IPS-NIHi7 (cell line): ENCODE results near the gene ARHGEF3.
A peak's percentile ranks its signal among the peaks of the same experiment; 100 is the strongest.
"Not testable (repeated sequence)": the region's sequence is repeated elsewhere in the genome, so short reads cannot be mapped to it uniquely, and the experiment has no call there.

Experiments used
- DNase-seq: peaks from one replicate; pipeline ENCODE4 v3.0.0; 2012; ENCODE audit warnings: mixed read lengths; ENCODE audit errors: extremely low spot score

Gene ARHGEF3

DNA sequence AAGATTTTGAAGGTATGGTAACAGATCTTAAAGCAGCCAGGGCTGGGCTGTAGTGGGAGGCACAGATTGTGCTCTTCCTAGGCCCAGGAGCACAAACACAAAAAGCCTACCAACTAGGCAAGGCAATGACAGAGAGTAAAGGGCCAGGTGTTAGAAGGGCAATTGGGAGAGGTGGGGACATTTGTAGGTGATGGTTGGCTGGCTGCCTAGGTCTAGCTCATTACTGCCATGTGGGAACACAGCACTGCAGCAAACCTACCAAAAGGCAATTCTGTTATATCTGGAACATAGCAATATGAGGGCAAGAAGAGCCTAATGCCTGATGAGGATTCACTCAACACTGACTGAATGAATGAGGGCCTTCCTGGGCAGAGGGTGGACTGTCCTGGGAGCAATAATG is 30.4 kb downstream of the ARHGEF3 start:
- no peak for DNase-seq

DNA sequence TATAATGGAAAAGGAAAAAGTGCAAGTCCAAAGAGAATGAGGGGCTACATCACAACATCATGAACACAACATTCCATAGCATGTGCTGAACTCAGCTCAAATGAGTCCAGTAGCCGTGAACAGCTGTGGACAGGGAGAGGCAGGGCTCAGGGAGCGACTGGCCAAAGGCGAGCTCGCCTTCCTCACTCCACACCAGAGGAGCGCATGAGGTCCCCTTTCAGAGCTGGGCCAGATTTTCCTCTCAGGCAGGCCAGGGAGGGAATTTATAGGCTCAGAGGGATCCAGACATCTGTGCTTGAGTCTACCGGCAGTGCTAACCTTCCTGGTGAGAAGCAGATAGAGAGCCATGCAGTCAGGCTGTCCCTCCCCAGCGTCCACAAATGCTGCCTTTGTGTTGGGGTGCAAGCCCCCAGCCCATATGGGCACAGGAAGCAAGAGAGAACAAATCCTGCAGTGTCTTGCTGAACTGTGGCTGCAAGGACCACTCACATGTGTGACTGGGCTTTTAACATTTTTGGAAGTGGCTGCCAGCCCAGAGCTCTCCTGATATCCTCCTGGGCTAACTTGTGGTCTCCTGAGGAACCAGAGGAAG is 32.5 kb downstream of the ARHGEF3 start:
- peak; percentile 24 for DNase-seq

DNA sequence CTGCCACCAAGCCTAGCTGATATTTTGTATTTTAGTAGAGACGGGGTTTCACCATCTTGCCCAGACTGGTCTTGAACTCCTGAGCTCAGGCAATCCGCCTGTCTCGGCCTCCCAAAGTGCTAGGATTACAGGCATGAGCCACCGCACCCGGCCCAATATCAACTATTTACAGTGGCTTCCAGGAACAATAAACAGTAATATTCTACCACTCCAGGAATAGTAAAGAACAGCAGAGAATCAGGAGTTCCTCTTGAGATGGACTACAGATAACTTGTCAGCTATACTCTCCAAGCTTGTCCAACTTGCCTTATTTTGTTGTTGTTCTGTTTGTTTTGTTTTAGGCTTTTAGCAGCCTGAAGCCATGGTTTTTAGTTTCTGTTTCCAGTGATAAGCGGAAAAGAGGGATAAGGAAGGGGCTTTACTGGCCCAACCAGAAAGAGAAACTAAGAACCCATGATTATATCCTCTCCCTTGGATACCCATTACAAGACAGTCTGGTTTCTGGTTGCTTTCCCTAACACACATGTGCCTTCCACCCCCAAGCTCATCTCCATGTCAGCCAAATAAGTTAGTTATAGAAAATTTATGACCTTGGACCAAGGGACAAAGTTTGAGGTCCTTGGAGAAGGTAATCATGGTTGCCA is 36.7 kb downstream of the ARHGEF3 start:
- no peak for DNase-seq

DNA sequence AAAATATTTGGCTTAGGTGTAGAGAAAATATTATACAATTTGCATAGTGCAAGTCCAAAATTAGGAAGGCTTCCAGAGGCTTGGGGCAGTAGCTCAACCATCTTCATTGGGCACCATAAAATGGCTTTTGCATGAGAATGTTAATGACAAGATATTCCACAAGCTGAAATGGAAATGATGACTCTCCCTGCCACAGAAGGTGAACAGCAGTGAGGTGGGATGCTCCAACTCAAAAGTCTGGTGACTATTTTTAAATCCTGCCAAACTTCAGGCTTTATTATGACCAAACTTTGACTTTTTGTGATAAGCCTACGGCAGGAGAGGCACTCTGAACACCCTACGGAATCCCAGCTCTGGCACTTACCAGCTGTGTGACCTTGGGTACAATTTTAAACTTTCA is 37.6 kb downstream of the ARHGEF3 start:
- no peak for DNase-seq

- DNase-seq, result no peak
Observed at GRCh38 chr3:56763233-56763632, 38.5 kb downstream of the ARHGEF3 start.

- no peak for DNase-seq
Observed at GRCh38 chr3:56762718-56763117, 39.0 kb downstream of the ARHGEF3 start.

- no peak for DNase-seq
Observed at GRCh38 chr3:56761887-56762651, 39.7 kb downstream of the ARHGEF3 start.

- no peak for DNase-seq
Observed at GRCh38 chr3:56761023-56761422, 40.7 kb downstream of the ARHGEF3 start.

DNA sequence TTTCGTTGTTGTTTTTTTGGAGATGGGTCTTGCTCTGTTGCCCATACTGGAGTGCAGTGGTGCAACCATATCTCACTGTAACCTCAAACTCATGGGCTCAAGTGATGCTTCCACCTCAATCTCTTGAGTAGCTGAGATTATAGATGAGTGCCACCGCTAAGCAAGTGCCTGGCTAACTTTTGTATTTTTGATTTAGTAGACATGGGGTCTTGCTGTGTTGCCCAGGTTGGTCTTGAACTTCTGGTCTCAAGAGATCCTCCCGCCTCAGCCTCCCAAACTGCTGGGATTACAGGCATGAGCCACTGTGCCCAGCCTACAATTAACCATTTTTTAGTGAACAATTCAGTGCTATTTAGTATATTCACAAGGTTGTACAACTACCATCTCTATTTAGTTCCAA is 42.2 kb downstream of the ARHGEF3 start:
- no peak for DNase-seq

DNA sequence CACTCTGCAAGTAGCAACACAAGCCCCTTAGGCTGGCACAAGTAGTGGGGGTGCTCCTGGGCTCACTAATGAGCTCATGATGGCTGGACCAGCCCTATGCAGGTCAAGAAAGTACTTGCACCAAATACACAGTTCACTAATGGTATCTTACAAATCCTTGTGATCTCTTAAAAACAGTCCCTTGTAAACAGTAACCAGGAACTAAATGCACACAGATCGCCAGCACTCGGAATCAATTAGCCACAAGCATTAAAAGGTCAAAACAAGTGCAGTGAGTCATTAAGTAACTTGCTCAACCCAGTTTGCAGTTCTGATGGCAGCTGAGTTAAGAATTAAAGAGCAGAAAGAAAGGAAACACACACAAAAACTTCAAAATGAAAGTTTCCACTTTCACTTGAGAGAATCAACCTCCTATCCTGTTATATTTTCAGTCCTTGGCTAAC is 43.2 kb downstream of the ARHGEF3 start:
- DNase-seq, result no peak

GRCh38 chr3:56758042-56758441 is 43.7 kb downstream of the ARHGEF3 start:
- not testable (repeated sequence) for DNase-seq

DNA sequence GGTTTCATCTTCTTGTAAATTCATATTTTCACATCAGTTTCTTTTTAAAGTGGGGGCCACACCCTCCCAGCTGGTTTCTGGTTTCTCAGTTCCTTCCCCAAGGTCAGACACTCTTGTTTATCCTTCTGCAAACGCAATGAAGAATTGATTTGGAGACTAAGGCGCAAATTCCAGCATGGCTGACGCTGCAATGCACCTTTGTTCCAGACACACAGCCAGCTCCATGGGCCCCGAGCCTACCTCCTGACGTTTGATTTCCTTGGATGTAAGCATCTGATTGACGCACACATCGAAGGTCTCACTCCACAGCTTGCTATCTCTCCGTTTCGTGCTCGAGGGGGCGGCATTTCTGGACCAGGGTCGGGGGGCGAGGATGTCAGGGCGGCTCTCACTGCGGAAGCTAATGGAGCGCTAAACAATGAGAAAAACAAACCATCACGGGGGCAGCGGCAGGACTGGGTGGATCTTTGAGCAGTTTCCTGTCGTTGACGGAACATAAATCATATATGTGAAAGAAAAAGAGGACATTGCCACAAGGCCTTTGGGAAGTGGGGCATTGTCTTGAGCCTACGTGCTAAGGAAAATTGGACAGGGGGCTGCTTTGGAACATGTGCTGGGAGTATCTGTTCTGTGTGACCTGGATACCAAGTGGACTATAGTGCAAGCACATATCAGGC is 46.9 kb downstream of the ARHGEF3 start:
- DNase-seq, result no peak

DNA sequence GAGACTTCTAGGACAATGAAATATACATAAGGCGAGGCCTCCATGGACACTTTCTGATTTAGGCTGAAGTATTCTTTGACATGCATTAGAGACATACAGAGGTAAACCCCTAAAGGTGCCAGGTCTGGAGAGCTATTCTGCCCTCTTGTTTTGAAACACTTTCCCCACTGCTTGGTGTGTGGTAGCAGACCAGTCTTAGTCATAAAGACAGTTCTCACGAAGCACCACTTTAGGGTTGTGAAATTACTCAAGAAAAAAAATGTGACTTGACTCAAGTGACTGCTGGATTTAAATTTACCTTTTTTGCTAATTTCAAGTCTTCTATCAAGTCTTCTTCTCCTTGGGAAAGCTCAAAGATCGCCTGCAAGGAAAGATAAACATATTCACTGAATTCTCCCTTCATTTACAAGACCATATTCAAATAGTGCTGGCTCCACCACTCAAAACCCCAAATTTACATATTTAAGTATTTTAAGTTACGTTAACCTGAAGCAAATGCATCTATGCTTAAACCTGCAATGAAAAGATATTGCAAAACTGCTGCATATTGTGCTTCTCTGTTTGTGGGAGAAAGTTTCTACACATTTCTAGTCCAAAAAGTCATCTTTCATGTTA is 48.4 kb downstream of the ARHGEF3 start:
- no peak for DNase-seq

DNA sequence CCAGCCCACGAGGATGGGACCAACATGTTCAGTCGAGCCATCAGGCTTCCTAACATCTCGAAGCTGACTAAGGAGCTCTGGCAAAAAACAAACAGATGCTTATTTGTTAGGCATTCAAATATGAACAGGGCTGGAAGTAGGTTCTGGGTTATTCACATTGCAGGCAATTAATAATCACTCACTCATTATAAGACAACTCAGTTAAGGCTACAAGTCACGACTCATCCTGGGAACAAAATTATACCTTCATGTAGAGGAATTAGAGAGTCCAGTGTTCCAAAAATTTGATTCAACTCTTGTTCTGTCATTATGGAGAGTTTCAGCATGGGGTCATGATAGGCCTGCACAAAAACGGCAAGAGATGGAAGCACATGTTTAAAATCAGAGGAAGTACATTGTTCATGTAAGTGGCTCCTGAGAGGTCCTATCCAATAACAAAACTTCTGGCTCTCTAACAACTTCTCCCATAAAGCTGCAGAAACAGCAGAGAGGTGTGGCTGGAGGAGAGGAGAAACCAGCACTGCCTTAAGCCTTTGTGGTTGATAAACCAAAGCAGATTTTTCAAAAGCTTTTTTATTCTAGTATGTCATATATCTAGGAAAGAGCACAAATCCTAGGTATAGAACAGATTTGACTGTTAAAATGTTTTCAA is 50.6 kb downstream of the ARHGEF3 start:
- DNase-seq, result no peak

- no peak for DNase-seq
Observed at GRCh38 chr3:56748663-56749231, 53.0 kb downstream of the ARHGEF3 start.

DNA sequence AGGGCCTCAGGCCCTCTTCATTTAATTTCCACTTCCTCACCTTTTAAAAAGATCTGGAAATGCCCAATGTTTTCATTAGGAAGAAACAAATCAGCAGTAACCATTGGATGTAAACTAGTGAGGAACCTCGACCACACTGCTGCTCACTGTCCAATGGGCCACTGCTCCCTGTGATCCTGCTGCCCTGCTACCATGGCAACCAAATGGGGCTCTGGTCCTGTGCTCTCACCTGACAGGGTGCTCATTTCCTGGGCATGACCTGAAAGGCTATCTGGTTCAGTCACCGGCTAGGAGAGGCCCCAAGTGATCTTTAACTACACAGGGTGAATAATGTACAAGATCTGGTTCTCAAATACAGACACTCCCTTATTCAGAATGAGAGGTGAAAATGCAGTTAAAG is 54.6 kb downstream of the ARHGEF3 start:
- DNase-seq, result peak; percentile 37

- no peak for DNase-seq
Observed at GRCh38 chr3:56744016-56744415, 57.7 kb downstream of the ARHGEF3 start.

GRCh38 chr3:56742887-56743286 is 58.9 kb downstream of the ARHGEF3 start:
- no peak for DNase-seq

GRCh38 chr3:56739036-56739435 is 62.7 kb downstream of the ARHGEF3 start:
- DNase-seq, result no peak

GRCh38 chr3:56737006-56737405 is 64.7 kb downstream of the ARHGEF3 start:
- DNase-seq, result no peak

GRCh38 chr3:56732109-56732508 is 69.6 kb downstream of the ARHGEF3 start:
- DNase-seq, result no peak
